ENCODE data around the gene ARHGAP29. TPM values are rescaled to one million over a fixed set of nuclear protein-coding genes. Genes with fewer than 3 reads are reported as not detected.

ARHGAP29 gene
- total and polyA plus RNA-seq, 2 of the 8 experiments (the other 6 are each of a cell fraction or from before 2014, with no cell fraction given), result 0.57 to 3.2 TPM

DNA sequence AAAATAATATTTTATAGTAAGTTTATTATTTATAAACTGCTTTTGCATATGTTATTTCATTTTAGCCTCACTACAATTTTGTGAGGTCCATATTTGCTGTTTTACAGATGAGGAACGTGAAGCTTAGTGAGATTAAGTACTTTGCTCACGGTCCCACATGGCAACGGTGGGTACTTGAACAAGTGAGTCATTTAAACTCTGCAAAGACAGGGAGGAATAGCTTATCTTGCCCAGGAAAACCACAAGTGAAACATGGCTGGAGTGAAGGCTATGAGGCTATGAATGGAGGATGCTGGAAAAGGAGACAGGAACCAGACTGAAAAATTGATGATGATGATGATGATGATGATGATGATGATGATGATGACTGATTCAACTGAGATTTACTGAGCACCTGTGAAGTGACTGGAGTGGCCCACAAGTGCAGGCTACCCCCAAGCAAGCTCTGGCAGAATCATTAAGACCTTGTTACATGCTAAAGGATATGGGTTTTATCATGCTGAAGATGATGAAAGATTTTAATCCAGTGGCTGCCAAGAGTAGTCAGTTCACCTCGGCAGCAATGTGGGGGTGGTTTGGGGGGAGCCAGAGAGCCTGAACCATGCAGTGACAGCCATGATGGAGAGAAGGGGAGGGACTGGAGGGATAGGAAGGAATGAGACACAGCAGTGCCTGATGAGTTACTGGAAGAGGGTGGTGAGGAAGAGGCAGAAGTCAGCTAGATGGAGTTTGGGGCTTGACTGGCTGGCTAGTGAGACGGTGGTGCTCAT, 115.0 kb downstream of the ARHGAP29 start:
- ChIA-PET POLR2A (ENCODE audit: partially characterized antibody) (interaction anchor here (1.2 kb wide), 1 partner anchor 26 kb away, joined by 3 read pairs; no protein-coding TSS in a partner anchor), CTCF (ENCODE audit: partially characterized antibody) (interaction anchor here (0.6 to 2.3 kb wide), 6 partner anchors 9 to 142 kb away, joined by 3 to 7 read pairs (median 4); no protein-coding TSS in a partner anchor)
- Histone ChIP-seq H4K5ac (ENCODE audit: insufficient read length, low read depth, low read length) (no peak overlapping the region), H2AK5ac (ENCODE audit: low read depth, low read length) (no peak overlapping the region), H3K4me1 (replicated peaks in 1 of 4; ENCODE audit: control insufficient read depth in 3 of 4, insufficient read depth in 4 of 4, low read length in 3 of 4) (peaks cover 0 to 19% (median 13%) of the 10 kb centered on the region in 4 experiments; a peak in 5 of 7 replicates), H3K18ac (ENCODE audit: extremely low read depth, low read length) (0 out of 2 replicates have a peak overlapping the region, but pooled peaks have one; percentile 10), H3K56ac (replicated peaks; ENCODE audit: insufficient read length, low read depth, low read length) (no peak overlapping the region), H3K4me3 (ENCODE audit: extremely low read depth in 1 of 4, insufficient read depth in 2 of 4, low read depth in 3 of 4, low read length in 4 of 4) (no peak overlapping the region), H3K9me3 (ENCODE audit: insufficient read depth in 2 of 2, low read depth in 1 of 2, low read length in 1 of 2) (no peaks in the 10 kb centered on the region), H2BK12ac (ENCODE audit: low read depth, low read length) (no peak overlapping the region), H2BK20ac (ENCODE audit: low read length) (no peak overlapping the region), H3K23me2 (ENCODE audit: low read depth, low read length) (no peaks in the 10 kb centered on the region), H3K14ac (ENCODE audit: insufficient read length) (no peak overlapping the region), H4K20me1 (replicated peaks in 1 of 2; ENCODE audit: control insufficient read depth in 1 of 2, insufficient read depth in 2 of 2, low read length in 2 of 2) (no peaks in the 10 kb centered on the region), H3K9ac (replicated peaks in 1 of 4; ENCODE audit: extremely low read depth in 1 of 4, low read depth in 3 of 4, low read length in 3 of 4) (no peak overlapping the region), H2AFZ (ENCODE audit: low read length) (no peak overlapping the region), H3K79me1 (ENCODE audit: low read depth, low read length) (no peaks in the 10 kb centered on the region), H4K91ac (replicated peaks; ENCODE audit: insufficient read length, low read length) (no peak overlapping the region), H2BK5ac (ENCODE audit: low read depth, low read length) (no peak overlapping the region), H3K27ac (ENCODE audit: low read depth, low read length) (no peak overlapping the region), H3K27me3 (replicated peaks in 1 of 4; ENCODE audit: control insufficient read depth in 3 of 4, extremely low read depth in 1 of 4, insufficient read depth in 3 of 4, low read length in 3 of 4) (peaks cover 0 to 4% (median under 1%) of the 10 kb centered on the region in 4 experiments; a peak in 4 of 7 replicates), H2BK15ac (ENCODE audit: low read length) (no peak overlapping the region), H4K8ac (ENCODE audit: extremely low read depth, insufficient read depth, low read length) (no peak overlapping the region), H3K79me2 (ENCODE audit: control insufficient read depth in 1 of 2, insufficient read depth in 2 of 2, low read length in 2 of 2) (no peaks in the 10 kb centered on the region), H3K4me2 (ENCODE audit: insufficient read depth in 1 of 2, low read depth in 2 of 2, low read length in 2 of 2) (no peak overlapping the region), H2BK120ac (replicated peaks; ENCODE audit: low read depth, low read length) (no peak overlapping the region), H3K4ac (replicated peaks; ENCODE audit: insufficient read length, low read depth, low read length) (no peak overlapping the region), H3K36me3 (ENCODE audit: control insufficient read depth in 2 of 4, insufficient read depth in 4 of 4, low read length in 3 of 4) (no peaks in the 10 kb centered on the region), H3K23ac (ENCODE audit: insufficient read length) (no peak overlapping the region)
- FAIRE-seq (no peak), DNase-seq (ENCODE audit: low read depth in 1 of 2, low spot score in 2 of 2) (no peak)
- 89% methylated on average over 5 of the region's 5 CpGs; no CpG with 5 or more reads in 1 of the 2 experiments for WGBS, 2 experiments (ENCODE audit: extremely low coverage in 1 of 2, insufficient coverage in 1 of 2, insufficient read length in 1 of 2, insufficient replicate concordance in 2 of 2, low coverage in 1 of 2, low lambda C conversion rate in 2 of 2, missing lambda C conversion rate in 1 of 2)
- no peak for TF ChIP-seq GTF2F1 (IDR thresholded peaks at IDR 0.05; ENCODE audit: borderline replicate concordance, low read depth, low read length)
- TF ChIP-seq RFX5 (IDR thresholded peaks at IDR 0.05; ENCODE audit: borderline replicate concordance, low read depth, low read length), result no peak
- TF ChIP-seq CHD2 (IDR thresholded peaks at IDR 0.05; ENCODE audit: low read length), result no peak
- TF ChIP-seq SIN3A (conservative IDR thresholded peaks at IDR 0.05 in 1 of 2, IDR thresholded peaks at IDR 0.05 in 1 of 2; ENCODE audit: low read depth in 1 of 2, low read length in 2 of 2), result no peak
- TF ChIP-seq KDM1A (IDR thresholded peaks at IDR 0.05; ENCODE audit: borderline replicate concordance, low read length), result no peak
- no peak for TF ChIP-seq TAF1 (IDR thresholded peaks at IDR 0.05; ENCODE audit: low read depth, low read length)
